HuH-7 (cell line): Measurements from ENCODE around the gene CPSF4.
"Not testable (repeated sequence)": the region's sequence is repeated elsewhere in the genome, so short reads cannot be mapped to it uniquely, and the experiment has no call there.

Experiments used
- DNase-seq: peaks from one replicate; pipeline ENCODE4 v3.0.0; 2011; ENCODE audit warnings: low spot score

The CPSF4 gene

GRCh38 chr7:99408379-99409191 is 30.2 kb upstream of the CPSF4 start, which contains the start of the genes BUD31 and PDAP1:
TSS of gene BUD31 (plus strand) at chr7:99408969. CDS start at chr7:99411093, 2,124 bp downstream.
TSS of gene PDAP1 (minus strand) at chr7:99408597. CDS start at chr7:99408548, 49 bp downstream.
- peak; percentile 97 for DNase-seq

DNA sequence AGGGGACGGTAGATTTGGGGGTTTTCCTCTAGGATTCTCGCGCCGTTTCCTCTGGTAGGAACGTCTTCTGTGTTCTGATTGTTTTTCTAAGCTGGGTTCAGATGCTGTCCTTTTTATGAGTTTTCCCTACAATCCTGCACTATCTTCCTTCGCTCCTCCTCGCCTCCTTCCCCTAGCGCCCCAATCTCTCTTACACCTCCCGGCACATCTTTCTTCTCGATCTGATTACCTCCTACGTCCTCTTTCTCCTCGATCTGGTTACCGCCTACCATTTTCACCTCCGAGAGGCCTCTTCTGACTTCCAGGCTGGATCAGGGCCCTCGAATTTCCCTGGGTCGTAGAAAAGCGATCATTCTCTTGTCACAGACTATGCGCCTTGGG is 29.6 kb upstream of the CPSF4 start:
- no peak for DNase-seq

GRCh38 chr7:99409806-99410205 is 28.9 kb upstream of the CPSF4 start:
- no peak for DNase-seq

GRCh38 chr7:99410635-99411034 is 28.1 kb upstream of the CPSF4 start:
- DNase-seq, result no peak

DNA sequence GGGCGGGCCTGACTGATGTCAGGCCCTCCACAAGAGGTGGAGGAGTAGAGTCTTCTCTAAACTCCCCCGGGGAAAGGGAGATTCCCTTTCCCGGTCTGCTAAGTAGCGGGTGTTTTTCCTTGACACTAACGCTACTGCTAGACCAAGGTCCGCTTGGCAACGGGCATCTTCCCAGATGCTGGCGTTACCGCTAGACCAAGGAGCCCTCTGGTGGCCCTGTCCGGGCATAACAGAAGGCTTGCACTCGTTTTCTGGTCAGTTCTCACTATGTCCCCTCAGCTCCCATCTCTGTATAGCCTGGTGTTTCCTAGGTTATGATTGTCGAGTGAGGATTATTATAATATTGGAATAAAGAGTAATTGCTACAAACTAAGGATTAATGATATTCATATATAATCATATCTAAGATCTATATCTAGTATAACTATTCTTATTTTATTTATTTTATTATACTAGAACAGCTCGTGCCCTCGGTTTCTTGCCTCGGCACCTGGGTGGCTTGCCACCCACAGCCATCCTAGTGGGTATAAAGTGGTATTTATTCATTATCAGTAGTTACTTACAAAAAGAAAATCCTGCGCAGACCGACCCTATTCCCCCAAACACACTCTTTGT is 23.1 kb upstream of the CPSF4 start:
- not testable (repeated sequence) for DNase-seq

GRCh38 chr7:99418260-99418659 is 20.5 kb upstream of the CPSF4 start:
- no peak for DNase-seq

- DNase-seq, result no peak
Measured at GRCh38 chr7:99419323-99420021, 19.3 kb upstream of the CPSF4 start.

GRCh38 chr7:99420213-99420612 is 18.5 kb upstream of the CPSF4 start:
- no peak for DNase-seq

GRCh38 chr7:99420986-99421385 is 17.8 kb upstream of the CPSF4 start:
- DNase-seq, result no peak

GRCh38 chr7:99422186-99422585 is 16.6 kb upstream of the CPSF4 start:
- DNase-seq, result no peak

- no peak for DNase-seq
Measured at GRCh38 chr7:99422625-99423024, 16.1 kb upstream of the CPSF4 start.

DNA sequence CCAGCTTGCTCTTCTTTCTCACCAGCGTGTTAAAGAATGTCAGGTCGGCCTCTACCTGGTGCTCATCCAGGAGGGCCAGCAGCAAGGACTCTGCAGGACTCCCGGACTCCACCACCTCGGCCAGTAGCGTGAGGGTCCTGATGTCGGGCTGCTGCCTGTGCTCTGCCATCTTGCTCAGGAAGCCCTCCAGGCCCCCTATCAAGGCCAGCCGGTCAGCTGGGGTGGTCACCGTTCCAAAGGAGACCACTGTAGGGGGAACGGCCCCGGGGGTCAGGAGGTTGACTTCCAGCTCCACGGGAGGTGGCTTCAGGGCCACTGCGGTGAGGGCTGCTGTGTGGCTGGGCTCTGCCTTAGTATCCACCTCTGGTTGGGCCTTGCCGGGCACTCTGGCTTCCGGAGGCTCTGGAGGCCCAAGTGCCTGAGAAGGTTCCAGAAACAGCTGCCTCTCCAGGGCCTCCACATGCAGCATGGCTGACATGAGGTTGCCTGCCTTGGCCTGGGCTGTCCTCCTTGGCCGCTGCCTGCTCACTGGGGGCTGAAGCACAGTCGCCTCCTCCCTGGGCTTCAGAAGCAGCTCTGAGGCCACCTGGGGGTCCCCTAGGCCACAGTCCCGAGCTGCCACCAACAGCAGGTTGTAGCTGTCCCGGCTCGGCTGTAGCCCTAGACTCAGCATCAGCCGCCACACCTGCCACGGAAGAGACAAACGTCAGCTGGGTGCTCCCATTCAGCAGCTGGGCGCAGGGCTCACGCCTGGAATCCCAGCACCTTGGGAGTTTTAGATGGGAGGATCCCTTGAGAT is 13.6 kb upstream of the CPSF4 start:
- DNase-seq, result no peak

GRCh38 chr7:99428972-99429566 is 9.7 kb upstream of the CPSF4 start:
- no peak for DNase-seq

DNA sequence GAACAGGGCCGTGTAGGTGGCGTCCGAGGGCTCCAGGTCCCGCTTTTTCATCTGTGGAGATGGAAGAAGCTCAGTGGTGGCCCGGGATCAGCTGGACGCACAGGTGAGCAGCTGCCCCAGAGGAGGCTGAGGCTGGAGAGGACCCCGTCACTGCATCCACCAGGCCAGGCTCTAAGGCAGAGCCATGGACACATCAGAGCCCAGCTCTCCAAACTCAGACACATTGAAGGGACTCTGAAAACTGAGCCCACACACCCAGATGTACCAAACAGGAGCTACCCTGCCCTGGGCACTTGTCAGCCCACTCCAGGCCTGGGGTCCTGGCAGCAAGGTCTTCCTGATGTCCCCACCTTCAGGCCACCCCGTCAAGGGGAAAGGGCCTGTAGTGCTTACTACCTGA is 9.0 kb upstream of the CPSF4 start:
- DNase-seq, result no peak

- DNase-seq, result not testable (repeated sequence)
Measured at GRCh38 chr7:99431756-99432540, 6.8 kb upstream of the CPSF4 start.

DNA sequence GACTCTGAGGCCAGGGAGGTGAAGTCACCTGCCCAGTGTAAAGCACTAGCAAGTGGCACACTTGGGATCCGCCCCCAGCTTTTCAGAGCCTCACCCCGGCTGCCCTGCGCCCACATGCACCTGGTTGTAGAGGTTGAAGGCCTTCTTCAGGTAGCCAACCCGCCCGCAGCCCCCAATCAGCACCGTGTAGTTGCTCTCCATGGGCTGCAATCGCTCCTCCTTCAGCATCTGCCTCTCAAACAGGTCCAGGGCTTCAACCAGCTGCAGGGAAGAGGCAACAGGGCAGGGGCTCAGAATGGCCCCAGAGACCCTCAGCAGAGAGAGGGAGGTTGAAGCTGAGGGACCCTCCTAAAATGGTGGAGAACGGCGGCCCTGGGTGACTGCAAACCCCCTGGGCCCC is 5.6 kb upstream of the CPSF4 start:
- DNase-seq, result no peak

DNA sequence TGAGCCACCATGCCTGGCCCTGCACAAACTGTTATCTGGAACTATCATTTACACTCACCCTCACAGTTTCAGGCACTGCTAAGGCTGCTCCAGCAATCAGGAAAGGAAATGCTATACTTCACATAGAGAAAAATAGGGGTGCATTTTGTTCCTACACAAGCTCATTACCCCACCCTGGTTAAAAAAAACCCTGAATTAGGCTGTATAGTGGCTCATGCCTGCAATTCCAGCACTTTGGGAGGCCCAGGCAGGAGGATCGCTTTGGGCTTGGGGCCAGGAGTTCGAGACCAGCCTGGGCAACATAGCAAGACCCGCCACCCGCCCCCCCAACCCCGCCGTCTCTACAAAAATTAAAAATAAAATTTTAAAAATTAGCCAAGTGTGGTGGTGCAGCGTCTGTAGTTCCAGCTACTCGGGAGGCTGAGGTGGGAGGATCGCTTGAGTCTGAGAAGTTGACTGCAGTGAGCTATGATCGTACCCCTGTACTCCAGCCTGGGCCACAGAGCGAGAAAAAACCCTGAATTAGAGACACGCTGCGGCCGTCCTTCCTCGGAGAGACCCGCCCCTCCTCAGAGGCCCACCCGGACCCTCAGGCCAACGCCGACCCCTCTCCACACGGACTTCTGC is 684 bp upstream of the CPSF4 start:
- no peak for DNase-seq

DNA sequence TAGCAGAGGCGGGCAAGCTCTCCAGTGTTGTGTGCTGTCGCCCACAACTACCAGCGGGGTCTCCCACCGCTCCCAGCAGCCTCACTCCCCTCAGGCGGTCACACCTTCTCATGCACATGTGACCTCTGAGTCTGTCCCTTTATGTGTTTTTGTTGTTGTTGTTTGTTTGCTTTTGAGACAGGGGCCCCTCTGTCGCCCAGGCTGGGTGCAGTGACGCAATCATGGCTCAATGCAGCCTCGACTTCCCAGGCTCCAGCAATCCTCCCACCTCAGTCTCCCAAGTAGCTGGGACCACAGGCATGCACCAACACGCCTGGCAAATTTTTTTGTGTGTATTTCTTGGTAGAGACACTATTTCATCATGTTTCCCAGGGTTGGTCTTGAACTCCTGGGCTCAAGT is 1.5 kb downstream of the CPSF4 start:
- DNase-seq, result no peak

DNA sequence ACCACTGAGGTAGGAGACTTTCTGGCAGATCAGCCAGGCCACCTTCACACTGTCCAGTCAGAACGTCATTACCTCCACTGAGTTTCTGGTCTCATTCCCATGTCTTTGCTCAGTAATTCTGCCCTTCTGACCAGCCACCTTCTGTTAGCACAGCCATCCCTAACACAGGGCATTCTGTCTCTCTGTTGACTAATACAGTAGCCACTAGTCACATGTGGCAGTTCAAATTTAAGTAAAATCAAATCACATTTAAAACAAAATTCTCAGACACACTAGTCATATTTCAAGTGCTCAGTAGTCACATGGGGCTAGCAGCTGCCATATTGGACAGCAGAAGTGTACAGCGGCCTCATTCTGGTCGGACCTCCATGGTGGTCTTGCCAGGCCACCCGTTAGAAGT is 7.4 kb downstream of the CPSF4 start:
- no peak for DNase-seq

DNA sequence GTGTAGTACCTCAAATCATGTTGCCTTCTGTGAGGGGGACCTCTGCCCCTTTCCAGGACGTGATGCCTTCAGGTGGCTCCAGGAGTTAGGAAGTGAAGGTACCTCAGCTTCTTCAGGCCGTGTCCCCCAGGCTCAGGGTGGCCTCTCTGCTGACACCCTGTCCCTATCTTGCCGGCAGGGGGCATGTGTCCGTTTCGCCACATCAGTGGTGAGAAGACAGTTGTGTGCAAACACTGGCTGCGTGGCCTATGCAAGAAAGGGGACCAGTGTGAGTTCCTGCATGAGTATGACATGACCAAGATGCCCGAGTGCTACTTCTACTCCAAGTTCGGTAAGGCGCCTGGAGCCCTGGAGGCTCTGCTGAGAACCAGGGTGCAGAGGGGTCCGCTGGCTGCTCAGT is 9.2 kb downstream of the CPSF4 start:
- peak; percentile 76 for DNase-seq
